ENCODE data around the gene TBC1D14. TPM values are rescaled to one million over a fixed set of nuclear protein-coding genes. Genes with fewer than 3 reads are reported as not detected.

Gene TBC1D14
- total RNA-seq, 2 experiments from 2014 or later, result 38.4 to 44.1 TPM

GRCh38 chr4:6892190-6892908 is 17.3 kb upstream of the TBC1D14 start:
- ChIA-PET POLR2A (no interaction called here), CTCF (ENCODE audit: unreplicated experiment) (no interaction called here)
- DNase-seq (ENCODE audit: low spot score), result no peak
- Histone ChIP-seq H3K36me3 (ENCODE audit: insufficient read depth, low read length) (no peaks in the 10 kb centered on the region), H3K9me3 (ENCODE audit: low read length) (peaks cover 10% of the 10 kb centered on the region), H3K4me1 (ENCODE audit: insufficient read depth, low read length, poor library complexity, severe bottlenecking) (no peaks in the 10 kb centered on the region), H3K4me2 (ENCODE audit: low read length) (no peak overlapping the region), H3K9me2 (ENCODE audit: insufficient read depth, low read length) (no peaks in the 10 kb centered on the region), H3K79me2 (ENCODE audit: insufficient read depth, low read depth, low read length) (no peaks in the 10 kb centered on the region), H3K27ac (ENCODE audit: low read depth, low read length, poor library complexity, severe bottlenecking) (no peak overlapping the region), H2AFZ (ENCODE audit: low read length) (no peak overlapping the region), H4K20me1 (ENCODE audit: insufficient read depth, low read length) (no peaks in the 10 kb centered on the region), H3K4me3 (ENCODE audit: low read depth, low read length, poor library complexity, severe bottlenecking) (no peak overlapping the region)
- no TSS peak for BruUV-seq (replicated peaks)
- TF ChIP-seq CTCF (conservative IDR thresholded peaks at IDR 0.05; ENCODE audit: low read length) (no peak), EZH2phosphoT487 (IDR thresholded peaks at IDR 0.05; ENCODE audit: borderline replicate concordance, low read depth, low read length) (no peak)
- intact Hi-C loops (cut with micrococcal nuclease; ENCODE audit: unreplicated experiment), result no loop called here

- ChIA-PET CTCF (ENCODE audit: unreplicated experiment) (no interaction called here), POLR2A (no interaction called here)
- Histone ChIP-seq H3K4me3 (ENCODE audit: low read depth, low read length, poor library complexity, severe bottlenecking) (no peak overlapping the region), H3K4me2 (ENCODE audit: low read length) (no peak overlapping the region), H4K20me1 (ENCODE audit: insufficient read depth, low read length) (no peaks in the 10 kb centered on the region), H3K79me2 (ENCODE audit: insufficient read depth, low read depth, low read length) (no peaks in the 10 kb centered on the region), H3K27ac (ENCODE audit: low read depth, low read length, poor library complexity, severe bottlenecking) (no peak overlapping the region), H3K36me3 (ENCODE audit: insufficient read depth, low read length) (no peaks in the 10 kb centered on the region), H2AFZ (ENCODE audit: low read length) (no peak overlapping the region), H3K9me3 (ENCODE audit: low read length) (peaks cover 10% of the 10 kb centered on the region), H3K9me2 (ENCODE audit: insufficient read depth, low read length) (no peaks in the 10 kb centered on the region), H3K4me1 (ENCODE audit: insufficient read depth, low read length, poor library complexity, severe bottlenecking) (no peaks in the 10 kb centered on the region)
- TF ChIP-seq EZH2phosphoT487 (IDR thresholded peaks at IDR 0.05; ENCODE audit: borderline replicate concordance, low read depth, low read length) (no peak), CTCF (conservative IDR thresholded peaks at IDR 0.05; ENCODE audit: low read length) (no peak)
- DNase-seq (ENCODE audit: low spot score), result no peak
- intact Hi-C loops (cut with micrococcal nuclease; ENCODE audit: unreplicated experiment), result no loop called here
- no TSS peak for BruUV-seq (replicated peaks)
Measured at GRCh38 chr4:6892909-6893202, 16.8 kb upstream of the TBC1D14 start.

GRCh38 chr4:6893449-6894085 is 16.1 kb upstream of the TBC1D14 start:
- Histone ChIP-seq H2AFZ (ENCODE audit: low read length) (0 out of 2 replicates have a peak overlapping the region, but pooled peaks have one; percentile 23), H4K20me1 (ENCODE audit: insufficient read depth, low read length) (no peaks in the 10 kb centered on the region), H3K79me2 (ENCODE audit: insufficient read depth, low read depth, low read length) (no peaks in the 10 kb centered on the region), H3K9me3 (ENCODE audit: low read length) (peaks cover 10% of the 10 kb centered on the region), H3K36me3 (ENCODE audit: insufficient read depth, low read length) (no peaks in the 10 kb centered on the region), H3K9me2 (ENCODE audit: insufficient read depth, low read length) (no peaks in the 10 kb centered on the region), H3K4me1 (ENCODE audit: insufficient read depth, low read length, poor library complexity, severe bottlenecking) (no peaks in the 10 kb centered on the region), H3K27ac (ENCODE audit: low read depth, low read length, poor library complexity, severe bottlenecking) (no peak overlapping the region), H3K4me3 (ENCODE audit: low read depth, low read length, poor library complexity, severe bottlenecking) (no peak overlapping the region), H3K4me2 (ENCODE audit: low read length) (no peak overlapping the region)
- ChIA-PET CTCF (ENCODE audit: unreplicated experiment) (no interaction called here), POLR2A (interaction anchor here (0.6 kb wide), 1 partner anchor 485 kb away, joined by 3 read pairs; no protein-coding TSS in a partner anchor)
- BruUV-seq (replicated peaks), result no TSS peak
- intact Hi-C loops (cut with micrococcal nuclease; ENCODE audit: unreplicated experiment), result no loop called here
- no peak for DNase-seq (ENCODE audit: low spot score)
- TF ChIP-seq EZH2phosphoT487 (IDR thresholded peaks at IDR 0.05; ENCODE audit: borderline replicate concordance, low read depth, low read length) (no peak), CTCF (conservative IDR thresholded peaks at IDR 0.05; ENCODE audit: low read length) (no peak)
